Epidermal melanocyte (primary cell): Measurements from ENCODE around the gene ATP6V0B.

Source experiments
- DNase-seq: peaks from one replicate; pipeline ENCODE4 v3.0.0; 2011; ENCODE audit warnings: low spot score; ENCODE audit not compliant: insufficient read length

Gene ATP6V0B

DNA sequence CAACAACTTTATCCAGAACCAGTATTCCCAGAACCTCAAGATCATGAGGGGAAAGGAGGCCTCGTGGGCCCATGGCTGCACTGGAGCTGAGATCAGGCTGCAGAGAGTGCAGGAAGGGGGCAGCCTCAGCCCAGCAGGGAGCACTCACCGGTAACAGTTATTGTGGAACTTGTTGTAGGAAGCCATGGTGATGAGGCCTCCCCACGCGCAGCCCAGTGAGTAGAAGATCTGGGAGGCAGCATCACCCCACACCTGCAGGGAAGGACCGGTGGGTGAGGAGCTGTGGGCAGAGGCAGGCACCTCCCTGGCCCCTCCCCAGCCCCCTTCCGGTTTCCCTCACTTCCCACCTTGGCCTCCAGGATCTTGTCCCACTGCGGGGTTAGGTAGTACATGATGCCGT is 27.4 kb downstream of the ATP6V0B start:
- no peak for DNase-seq

DNA sequence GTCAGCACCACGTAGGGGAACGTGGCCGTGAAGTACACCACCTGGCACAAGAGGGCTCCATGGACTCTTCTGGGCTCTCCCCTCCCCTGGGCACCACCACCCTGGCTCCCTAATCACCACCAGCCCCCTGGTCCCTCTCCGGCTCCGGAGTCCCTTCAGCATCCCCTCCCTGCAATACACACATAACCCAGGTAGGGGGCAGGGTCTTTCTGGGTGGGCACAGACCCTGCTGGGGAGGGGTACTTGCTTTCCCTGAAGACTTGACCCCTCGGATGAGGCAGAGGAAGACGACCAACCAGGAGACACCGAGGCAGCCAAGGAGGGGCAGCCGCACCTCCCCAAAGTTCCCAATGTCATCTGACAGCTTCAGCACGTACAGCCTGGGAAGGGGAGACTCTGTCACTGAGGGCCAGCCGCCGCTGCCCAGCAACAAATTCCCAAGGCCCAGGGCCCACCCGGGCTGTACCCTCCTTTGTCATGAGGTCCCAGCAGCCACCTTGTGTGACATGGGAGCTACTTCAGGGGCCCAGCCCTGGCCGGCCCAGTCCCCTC is 27.9 kb downstream of the ATP6V0B start:
- DNase-seq: no peak

- no peak for DNase-seq
Observed at GRCh38 chr1:44008259-44008658, 33.5 kb downstream of the ATP6V0B start.

GRCh38 chr1:44010935-44011471 is 36.2 kb downstream of the ATP6V0B start:
- no peak for DNase-seq

DNA sequence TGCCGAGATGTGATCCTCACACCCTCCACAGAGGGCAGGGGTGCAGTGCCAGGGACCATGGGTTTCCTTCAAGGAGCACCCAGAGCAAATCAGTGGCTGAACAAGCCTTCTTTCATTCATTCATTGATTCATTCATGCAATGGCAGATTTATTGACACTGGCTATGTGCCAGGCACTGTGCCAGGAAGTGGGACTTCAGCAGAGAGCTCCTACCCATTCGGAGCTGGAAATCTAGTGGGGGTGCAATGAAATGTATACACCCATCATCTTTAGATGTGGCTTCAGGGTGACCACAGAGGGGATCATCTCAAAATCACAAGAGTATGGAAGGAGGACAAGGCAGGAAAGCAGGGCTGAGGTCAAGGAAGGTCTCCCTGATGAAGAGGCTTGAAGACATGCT is 37.6 kb downstream of the ATP6V0B start:
- DNase-seq: no peak

DNA sequence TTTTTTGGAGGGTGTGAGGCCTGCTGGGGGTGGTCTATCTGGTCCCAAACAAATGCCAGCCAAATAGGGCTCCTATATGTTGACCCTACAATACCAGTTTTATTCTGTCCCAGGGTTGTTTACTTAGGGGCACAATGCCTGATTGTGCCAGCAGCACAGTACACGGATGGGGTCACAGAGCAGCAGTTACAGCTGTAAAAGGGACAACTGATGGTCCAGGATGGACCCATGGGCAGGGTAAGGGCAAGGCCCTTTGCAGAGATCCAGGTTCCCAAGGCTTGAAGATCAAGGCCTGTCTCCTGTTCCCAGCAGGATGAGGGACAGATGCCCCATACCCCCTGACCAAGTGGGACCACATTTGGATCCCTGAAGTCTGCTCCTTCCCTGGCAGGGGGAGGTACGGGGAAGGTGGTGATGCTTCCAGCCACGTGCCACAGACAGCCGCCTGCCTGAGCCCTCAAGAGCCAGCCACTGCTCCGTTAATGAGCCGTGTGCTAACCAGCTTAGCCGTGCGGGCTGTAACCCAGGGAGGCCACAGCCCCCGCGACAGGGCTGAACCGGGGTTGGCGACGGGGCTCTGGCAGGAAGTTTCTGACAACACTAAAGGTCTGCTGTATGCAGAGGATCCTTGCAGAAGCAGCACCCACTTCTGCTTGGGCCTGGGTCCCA is 38.3 kb downstream of the ATP6V0B start:
- no peak for DNase-seq

DNA sequence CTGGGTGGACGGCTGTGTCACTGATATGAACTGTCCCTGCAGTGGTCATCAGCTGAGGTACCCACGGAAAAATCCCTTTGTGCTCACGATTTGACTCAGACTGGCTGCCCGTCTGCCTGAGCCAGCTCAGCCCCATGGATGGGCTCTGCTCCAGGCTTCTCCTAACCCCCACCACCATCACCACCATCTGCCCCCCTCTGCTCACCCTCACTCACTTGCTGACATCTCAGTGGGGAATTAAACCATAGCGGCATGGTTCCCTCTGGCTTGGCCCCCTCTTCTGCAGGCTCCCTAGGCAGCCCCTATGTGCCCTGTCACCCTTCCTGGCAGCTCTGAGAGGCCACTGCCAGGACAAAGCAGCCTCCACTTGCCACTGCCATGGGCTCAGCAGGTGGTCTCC is 39.2 kb downstream of the ATP6V0B start:
- no peak for DNase-seq

- DNase-seq: peak; percentile 9
Observed at GRCh38 chr1:44014365-44015104, 39.8 kb downstream of the ATP6V0B start.

DNA sequence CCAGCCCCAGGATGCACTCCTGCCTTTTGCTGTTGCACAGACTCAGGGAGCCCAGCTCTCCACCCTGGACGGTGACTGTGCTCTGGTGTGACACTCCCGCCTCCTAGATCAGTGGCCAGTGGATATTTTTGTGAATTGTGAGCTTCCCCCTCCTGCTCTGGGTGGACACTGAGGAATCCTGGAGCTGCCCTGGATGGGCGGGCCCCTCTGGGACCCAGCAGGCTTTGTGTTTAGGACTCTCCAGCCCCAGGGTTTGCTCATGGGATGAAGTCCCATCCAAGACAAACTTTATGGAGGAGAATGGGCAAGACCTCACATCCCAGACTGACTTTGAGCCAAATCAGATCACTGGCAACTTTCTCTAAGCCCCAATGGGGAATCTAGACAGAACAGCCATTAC is 40.4 kb downstream of the ATP6V0B start:
- DNase-seq: peak; percentile 7

GRCh38 chr1:44016041-44016889 is 41.5 kb downstream of the ATP6V0B start:
- DNase-seq: no peak

GRCh38 chr1:44016890-44017400 is 42.2 kb downstream of the ATP6V0B start:
- peak; percentile 0 for DNase-seq

DNA sequence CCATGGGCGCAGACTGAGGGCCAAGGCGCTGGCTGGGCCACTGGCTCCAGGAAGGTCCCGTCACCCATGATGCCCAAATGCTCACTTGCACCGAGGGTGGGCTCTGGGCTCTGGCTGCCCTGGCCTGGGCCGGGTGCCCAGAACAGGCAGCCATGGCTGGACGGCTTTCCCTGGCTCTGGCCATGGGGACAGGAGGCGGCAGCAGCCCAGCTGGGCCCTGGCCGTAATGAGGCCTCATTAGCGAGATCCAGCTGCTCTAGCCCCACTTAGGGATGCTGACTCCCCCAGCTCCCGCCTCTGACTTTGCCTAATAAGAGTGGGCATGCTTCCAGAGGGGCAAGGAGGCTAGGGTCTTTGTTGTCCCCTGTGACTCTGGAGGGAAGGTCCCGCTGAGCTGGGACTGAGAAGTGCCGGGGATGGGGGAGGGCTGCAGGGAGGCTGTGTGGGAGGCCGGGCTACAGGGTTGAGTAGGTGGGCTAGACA is 44.7 kb downstream of the ATP6V0B start:
- DNase-seq: peak; percentile 7

GRCh38 chr1:44020464-44020863 is 45.7 kb downstream of the ATP6V0B start:
- DNase-seq: no peak

- no peak for DNase-seq
Observed at GRCh38 chr1:44021156-44021555, 46.4 kb downstream of the ATP6V0B start.

DNA sequence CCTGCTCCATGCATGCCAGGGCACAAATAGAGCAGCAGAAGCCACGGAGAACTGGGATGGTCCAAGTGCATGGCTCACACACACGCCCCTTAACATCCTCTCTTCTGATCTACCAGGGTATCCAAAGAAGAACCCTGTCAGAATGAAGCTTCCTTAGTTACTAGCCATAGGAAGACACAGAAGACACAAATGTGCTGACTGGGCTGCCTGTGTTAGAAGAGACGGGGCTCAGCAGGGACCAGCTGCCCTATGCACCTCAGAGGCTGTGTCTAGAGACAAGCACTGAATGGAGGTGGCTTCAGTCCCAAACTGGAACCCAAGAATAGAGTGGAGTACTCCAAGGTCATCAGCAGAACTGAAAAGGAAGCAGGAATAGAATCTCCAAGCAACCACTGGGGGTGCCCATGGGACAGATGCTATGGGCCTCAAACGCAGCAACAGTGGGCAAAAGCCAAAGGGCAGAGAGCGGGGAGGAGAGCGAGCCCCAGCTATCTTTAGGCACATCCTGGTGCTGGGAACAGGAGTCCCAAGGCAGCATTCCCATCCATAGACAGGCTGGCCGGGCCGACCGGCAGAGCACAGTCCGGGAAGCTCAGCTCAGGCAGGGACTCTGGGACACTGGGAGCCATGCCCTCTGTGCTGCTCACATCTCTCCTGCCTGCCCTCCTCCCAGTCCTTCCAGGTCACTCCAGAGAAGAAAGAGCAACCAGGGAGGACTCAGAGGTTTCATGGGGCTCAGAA is 47.0 kb downstream of the ATP6V0B start:
- DNase-seq: peak; percentile 1

- no peak for DNase-seq
Observed at GRCh38 chr1:44024031-44024902, 49.5 kb downstream of the ATP6V0B start.

- no peak for DNase-seq
Observed at GRCh38 chr1:44024903-44025525, 50.3 kb downstream of the ATP6V0B start.

DNA sequence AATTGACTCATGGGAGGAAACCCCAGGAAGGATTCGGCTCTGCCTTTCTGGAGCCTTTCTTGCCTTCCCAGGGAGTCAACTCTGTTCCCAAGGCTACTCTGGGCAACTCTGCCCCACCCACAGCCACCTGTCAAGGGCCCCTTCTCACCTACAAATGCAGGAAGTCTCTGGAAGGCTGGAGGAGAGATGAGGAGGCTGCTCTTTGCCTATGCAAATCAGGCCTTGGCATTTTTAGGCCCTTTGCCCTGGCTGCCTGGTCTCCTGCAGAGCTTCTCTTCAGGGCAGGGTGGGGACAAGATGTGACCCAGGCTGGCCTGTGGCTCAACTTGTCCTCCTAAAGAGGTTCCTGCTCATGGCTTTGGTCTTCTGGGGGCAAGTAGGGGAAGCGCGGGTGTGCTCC is 51.1 kb downstream of the ATP6V0B start:
- no peak for DNase-seq

GRCh38 chr1:44027320-44027719 is 52.6 kb downstream of the ATP6V0B start:
- DNase-seq: no peak
